NCI-H146 treated with DMSO at 0.1 percent for 48 hours (cell line): Measurements from ENCODE around the gene LMAN2L.
"Not testable (repeated sequence)": the region's sequence is repeated elsewhere in the genome, so short reads cannot be mapped to it uniquely, and the experiment has no call there.

ENCODE experiments used
- DNase-seq: peaks from one replicate; lab custom pipeline; 2025; ENCODE audit not compliant: unreplicated experiment; lab: John Stamatoyannopoulos, UW

Gene LMAN2L

GRCh38 chr2:96687711-96688640, 51.9 kb downstream of the LMAN2L start:
- DNase-seq: no peak

- no peak for DNase-seq
Observed at GRCh38 chr2:96687266-96687665, 52.6 kb downstream of the LMAN2L start.

GRCh38 chr2:96685577-96686459, 54.0 kb downstream of the LMAN2L start:
- peak; percentile 72 for DNase-seq

GRCh38 chr2:96684883-96685576, 54.8 kb downstream of the LMAN2L start:
- DNase-seq: no peak

GRCh38 chr2:96683972-96684820, 55.7 kb downstream of the LMAN2L start:
- no peak for DNase-seq

GRCh38 chr2:96683307-96683706, 56.6 kb downstream of the LMAN2L start:
- DNase-seq: no peak

GRCh38 chr2:96681540-96681939, 58.3 kb downstream of the LMAN2L start:
- no peak for DNase-seq

GRCh38 chr2:96680561-96681141, 59.2 kb downstream of the LMAN2L start:
- no peak for DNase-seq

- DNase-seq: no peak
Observed at GRCh38 chr2:96679848-96680247, 60.0 kb downstream of the LMAN2L start.

GRCh38 chr2:96669539-96670215, 70.2 kb downstream of the LMAN2L start:
- no peak for DNase-seq

GRCh38 chr2:96668771-96669170, 71.1 kb downstream of the LMAN2L start:
- DNase-seq: no peak

GRCh38 chr2:96665717-96666116, 74.1 kb downstream of the LMAN2L start:
- DNase-seq: not testable (repeated sequence)

- no peak for DNase-seq
Observed at GRCh38 chr2:96665083-96665569, 74.7 kb downstream of the LMAN2L start.

GRCh38 chr2:96664366-96664925, 75.4 kb downstream of the LMAN2L start:
- no peak for DNase-seq

- no peak for DNase-seq
Observed at GRCh38 chr2:96663829-96664228, 76.0 kb downstream of the LMAN2L start.

GRCh38 chr2:96663177-96663576, 76.7 kb downstream of the LMAN2L start:
- DNase-seq: no peak

GRCh38 chr2:96662360-96662759, 77.5 kb downstream of the LMAN2L start:
- DNase-seq: no peak

GRCh38 chr2:96661324-96661723, 78.5 kb downstream of the LMAN2L start:
- no peak for DNase-seq

- DNase-seq: no peak
Observed at GRCh38 chr2:96656540-96656939, 83.3 kb downstream of the LMAN2L start.
